Activated naive CD4-positive, alpha-beta T cell treated with Interleukin-2 at 50 U/mL for 16 hours (primary cell): Measurements from ENCODE around the gene ARMC8.

Source experiments
- DNase-seq: peaks from one replicate; pipeline ENCODE4 v3.0.0-alpha.2; 2020

ARMC8 gene

DNA sequence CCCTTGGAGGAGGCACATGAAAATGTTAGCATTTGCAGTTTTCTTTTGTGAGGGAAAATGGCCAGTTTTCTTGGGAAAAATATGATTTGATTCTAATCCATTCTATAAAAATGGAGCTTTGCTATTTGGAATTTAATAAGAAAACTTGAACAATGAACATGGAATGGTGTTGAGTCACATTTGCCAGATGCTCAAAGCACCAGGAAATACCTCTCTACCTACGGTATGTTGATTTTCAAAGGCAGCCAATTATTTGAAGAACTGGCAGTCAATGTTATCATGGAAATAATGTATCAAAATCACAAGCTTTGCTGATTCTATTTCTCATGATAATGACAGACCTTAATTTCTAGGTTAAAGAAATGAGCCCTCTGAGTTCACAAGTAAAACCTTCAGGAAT lies 127.7 kb downstream of the ARMC8 start:
- DNase-seq, result no peak

DNA sequence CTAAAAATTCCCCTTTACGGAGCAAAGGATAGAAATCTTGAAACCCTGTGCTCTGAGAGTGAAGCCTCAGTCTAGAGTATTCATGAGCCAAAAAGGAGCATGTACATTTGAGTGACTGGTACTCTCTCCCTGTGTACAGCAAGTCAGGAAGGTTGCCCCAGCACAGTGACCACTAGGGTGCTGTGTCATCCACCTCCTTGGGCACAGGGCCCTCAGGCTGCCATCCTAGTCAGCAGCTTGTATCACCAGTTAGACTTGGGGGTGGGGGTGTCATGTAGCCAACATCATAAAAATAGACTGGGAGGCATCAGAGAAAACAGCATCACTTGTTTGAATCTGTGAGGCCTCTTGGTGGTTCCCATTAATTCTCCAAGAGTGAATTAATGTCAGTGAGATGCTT lies 130.6 kb downstream of the ARMC8 start:
- DNase-seq, result no peak

DNA sequence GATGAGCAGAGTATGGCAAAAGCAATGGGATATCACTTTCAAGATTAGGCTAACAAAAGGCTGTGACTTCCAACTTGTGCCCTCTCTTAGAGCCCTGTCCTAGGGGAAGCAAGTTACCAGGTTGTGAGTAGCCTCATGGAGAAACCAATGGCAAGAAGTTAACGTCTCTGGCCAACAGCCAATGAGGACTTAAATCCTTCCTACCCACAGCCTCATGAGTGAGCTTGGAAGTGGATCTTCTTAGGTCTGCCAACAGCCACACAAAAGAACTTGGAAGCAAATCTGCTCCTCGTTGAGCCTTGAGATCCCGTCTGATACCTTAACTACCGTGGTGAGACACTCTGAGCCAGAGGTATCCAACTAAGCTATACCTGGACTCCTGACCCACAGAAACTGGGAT lies 136.9 kb downstream of the ARMC8 start:
- no peak for DNase-seq

DNA sequence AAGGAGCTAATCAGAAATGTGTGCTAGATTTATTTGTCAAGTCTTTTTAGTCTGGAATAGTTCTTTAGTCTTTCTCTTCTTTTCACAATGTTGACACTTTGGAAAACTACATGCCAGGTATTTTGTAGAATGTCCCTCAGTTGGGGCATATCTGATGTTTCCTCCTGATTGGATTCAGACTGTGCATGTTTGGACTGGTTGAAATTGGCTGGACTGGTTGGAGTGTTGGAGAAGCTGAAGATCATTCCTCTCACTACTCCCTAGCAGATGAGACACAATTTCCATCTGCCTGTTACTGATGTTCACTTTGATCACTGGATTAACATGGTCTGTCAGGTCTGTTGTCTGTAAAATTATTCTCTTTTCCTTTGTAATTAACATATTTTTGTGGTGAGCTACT lies 138.9 kb downstream of the ARMC8 start:
- DNase-seq, result no peak

DNA sequence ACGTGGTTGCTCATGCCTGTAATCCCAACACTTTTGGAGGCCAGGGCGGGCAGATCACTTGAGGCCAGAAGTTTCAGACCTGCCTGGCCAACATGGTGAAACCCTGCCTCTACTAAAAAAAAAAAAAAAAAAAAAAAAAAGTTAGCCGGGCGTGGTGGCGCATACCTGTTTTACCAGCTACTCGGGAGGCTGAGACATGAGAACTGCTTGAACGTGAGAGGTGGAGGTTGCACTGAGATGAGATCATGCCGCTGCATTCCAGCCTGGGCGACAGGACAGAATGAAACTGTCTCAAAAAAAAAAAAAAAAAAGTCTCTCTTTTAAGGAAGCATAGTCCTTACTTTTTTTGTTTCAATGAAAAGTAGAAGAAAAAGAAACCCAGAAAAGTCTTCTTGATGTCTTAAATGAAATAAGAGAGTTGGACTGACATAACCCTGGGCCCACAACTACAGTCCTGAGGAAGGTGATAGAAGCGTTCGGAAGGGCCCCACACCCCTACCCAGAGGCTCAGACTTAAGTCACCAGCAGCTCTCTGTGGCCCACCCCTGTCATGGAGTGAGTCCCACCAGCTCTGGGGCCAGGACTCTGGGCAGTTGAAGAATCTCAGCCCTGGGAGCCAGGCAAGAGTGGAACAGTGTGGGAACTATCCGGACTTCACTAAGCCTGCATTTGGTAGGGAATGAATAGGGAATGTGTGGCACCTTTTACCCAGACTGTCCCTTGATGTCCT lies 139.9 kb downstream of the ARMC8 start:
- DNase-seq, result no peak

DNA sequence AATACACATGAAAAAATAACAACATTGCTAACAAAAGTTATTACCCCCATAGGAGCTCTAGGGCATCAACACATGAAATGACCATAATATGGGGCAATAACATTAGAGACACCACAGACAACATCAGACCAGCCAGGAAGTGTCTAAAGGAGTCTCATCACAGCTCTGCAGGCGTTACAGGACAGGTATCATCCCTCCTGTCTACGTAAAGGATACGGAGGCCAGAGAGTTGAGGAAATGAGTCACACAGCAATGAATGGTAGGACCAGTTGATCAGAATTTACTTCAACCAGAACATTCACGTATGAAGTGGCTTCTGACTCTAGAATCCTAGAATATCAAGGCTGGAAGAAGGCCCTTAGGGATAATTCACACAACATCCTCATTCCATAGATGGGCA lies 140.7 kb downstream of the ARMC8 start:
- no peak for DNase-seq

DNA sequence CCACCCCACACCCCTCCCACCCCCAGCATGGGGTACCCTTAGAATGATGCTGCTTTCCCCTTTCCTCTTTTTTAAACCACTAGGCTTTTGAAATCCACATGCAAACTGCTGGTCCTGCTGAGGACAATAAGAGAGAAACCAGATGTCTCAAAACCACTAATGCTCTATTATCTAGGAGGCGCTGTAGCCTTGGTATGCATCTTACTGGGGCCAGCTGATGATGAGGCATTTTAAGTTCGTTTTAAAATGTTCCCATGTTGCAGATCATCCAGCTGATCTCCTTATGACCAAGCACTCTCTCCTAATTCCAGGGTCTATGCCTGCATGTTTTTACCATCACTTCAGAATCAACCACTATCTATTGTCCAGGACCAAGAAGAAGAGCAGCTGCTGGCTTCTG lies 141.2 kb downstream of the ARMC8 start:
- DNase-seq, result no peak

DNA sequence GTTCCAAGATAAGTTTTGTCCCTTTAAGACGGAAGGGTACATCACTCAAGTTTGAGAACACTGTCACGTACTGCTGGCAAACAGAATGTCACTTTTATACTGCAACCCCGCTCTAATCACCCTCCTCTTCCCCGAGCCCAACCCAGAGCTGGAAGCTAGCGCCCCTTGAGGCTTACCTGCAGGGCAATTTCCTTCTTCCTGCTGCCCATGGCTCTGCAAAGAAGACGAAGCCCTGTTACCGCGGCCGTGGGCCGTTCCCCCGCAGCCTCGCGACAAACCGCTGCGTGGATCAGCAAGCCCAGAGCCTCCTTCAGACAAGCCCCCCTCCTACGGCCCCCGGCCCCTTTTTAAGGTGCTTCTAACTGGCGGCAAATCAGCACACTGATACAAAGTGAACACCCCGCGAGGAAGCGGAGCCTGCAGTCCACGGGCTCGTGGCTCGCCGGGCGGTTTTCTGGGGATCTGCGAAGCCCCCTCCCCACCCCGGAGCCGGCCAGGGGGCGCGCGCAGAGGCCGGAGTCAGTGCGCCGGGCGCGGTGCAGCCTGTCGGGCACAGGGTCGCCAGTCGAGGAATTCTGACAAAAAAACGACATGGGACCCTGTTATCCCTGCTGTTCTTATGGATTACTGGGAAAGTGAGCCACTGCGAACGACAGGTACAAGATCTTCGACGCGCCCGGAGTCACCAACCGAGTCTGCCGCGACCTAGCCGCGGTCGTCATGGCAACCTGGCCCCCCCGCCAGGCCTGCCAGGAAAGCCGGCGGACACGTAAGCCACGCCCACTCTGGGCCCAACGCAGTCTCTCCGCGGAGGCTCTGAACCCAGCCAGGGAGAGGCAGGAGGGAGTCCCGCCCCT lies 142.3 kb downstream of the ARMC8 start, which contains the start of gene NME9:
Gene NME9 (minus strand): TSS at position 725 of the 857 bp plus-strand sequence. CDS start 516 bp downstream, at position 209.
- DNase-seq, result peak; percentile 88

DNA sequence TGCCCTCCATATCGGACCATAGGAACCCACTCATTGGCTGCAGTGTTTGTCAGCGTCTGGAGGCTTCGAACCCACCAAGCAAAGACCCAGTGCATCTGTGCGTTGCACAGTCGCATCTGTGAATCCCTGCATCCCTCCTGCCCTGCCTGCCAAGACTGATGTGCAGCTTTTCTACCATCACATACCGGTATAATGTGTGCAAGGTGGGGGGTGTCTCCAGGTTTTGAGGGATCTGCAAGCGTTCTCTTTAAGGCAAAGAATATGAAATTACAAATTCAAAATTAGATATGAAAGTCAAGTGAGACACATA lies 142.8 kb downstream of the ARMC8 start:
- DNase-seq, result no peak

DNA sequence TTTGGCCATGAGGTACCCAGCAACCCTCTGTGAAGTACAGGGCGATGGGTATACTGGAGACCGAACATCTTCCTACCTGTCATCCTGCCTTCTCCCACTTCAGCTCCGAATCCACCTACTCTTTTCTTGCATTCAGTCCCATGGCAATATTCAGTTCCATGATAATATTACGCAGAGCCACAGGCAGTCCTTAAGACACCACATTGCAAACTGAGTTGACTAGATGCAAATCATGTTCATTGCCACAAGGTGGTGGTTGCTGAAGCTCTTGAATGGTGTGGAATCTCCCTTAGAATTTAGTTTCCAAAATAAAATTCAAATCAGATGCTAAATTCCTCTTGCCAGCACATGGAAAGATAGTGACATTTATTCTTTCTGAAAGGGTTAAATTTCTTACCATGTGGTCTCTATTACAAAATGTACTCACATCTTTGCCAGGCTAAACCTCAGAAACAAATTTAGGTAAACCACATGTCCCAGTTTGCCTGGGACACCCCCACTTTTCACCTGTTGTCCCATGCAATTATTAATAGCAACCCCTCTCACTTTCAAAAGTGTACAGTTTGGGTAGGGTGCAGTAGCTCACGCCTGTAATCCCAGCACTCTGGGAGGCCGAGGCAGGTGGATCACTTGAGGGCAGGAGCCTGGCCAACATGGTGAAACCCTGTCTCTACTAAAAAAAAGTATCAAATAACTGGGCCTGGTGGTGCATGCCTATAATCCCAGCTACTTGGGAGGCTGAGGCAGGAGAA lies 144.2 kb downstream of the ARMC8 start:
- DNase-seq, result no peak

DNA sequence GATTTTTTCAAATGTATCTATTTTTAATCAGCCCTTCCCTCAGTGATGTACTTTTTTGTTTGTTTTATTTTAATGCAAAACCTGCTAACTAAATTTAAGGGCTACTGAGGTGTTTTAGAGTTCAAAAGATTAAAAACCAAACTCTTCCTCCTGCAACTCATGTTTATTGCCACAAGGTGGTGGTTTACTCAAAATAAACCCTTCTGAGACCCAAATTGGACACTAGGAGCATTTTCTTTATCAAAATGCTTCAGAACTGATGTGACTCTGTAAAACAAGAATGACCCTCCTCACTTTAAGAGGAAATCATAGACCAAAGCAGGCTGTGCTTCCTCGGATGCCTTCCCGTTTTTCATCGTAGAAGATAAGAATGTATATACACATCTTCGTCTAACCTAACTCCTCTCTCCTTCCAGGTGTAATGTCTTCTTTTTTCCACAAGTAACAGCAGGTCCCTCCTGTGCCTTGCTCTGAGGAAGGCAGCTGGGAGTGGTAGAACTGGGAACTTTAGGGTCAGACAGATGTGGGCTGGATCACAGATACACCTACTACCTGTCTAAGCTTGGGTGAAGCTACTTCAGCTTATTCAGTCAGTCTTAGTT lies 145.5 kb downstream of the ARMC8 start:
- no peak for DNase-seq

DNA sequence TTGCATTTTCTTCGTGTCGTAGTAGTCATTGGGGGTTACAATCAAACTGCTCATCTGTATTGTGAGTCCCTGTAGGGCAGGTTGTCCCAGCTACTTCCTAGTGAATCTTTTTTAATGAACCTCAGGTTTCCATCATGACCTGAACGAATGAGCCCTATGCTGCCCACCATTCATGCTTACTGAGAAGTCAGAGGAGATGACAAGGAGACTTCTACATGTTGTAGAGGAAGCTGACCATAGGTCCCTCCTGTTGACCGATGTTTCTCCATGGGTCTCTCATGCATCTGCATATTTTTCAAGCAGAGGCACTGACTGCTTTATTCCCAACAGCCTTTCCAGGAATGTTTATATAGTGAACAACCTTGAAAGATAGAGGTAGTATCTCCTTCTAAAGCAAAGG lies 147.5 kb downstream of the ARMC8 start:
- DNase-seq, result no peak

DNA sequence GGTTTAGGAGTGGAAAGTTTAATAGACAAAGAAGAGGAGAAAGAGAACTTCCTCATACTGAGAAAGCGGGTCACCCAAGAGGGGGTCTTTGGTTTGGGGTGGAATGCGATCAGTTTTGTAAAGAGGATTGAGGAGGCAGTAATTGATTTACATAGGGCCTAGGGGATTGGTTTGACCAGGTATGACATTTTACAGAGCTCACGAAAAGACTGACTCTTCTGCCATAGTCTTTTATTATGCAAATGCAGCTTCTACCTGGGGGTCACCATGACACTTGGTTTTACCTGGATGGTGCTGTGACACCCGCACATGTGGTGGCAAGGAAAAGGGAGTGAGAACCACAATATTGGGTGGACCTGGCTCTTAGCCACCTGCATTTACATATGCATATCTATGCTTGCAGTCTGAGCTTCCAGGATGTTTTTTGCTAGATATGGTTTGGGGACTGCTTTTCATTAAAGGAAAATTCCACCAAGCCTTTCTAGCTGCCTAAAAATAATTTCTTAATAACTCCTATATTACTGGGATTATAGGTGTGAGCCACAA lies 149.4 kb downstream of the ARMC8 start:
- no peak for DNase-seq

DNA sequence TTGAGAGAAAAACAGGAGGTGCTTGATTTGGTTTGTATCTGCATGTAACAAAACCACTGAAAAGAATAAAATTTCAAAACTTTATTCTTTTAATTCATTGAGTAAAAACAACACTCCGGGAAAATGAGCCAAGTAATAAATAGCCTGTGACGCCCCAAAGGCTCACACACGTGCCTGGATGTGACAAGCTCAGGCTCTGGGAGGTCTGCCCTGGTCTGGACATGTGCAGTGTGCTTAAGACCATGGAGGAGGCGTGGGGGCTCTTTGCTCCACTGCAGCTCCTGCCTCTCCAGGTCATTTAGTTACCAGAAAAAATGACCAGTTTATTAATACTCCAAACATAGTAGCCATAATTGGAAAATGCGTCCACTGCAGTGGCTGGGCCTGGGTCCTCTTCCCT lies 151.1 kb downstream of the ARMC8 start:
- DNase-seq, result no peak

DNA sequence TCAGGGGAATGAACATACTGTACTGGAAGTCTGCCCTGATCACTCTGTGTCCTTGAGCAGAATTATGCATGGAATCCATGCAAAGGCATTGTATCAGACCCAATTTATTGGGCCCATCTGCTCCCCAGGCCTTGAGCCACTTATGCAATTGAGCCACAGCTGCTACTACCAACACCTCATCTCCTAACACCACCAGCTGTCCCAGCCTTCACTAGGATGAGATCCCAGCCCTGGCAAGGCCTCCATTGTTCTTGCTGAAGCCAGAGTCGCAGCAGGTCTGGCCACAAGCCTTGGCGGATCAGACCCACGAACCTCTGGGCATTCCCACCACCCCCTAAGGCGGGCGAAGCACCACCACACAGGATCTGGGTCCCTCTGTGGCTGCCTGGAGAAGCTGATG lies 151.7 kb downstream of the ARMC8 start:
- DNase-seq, result no peak

DNA sequence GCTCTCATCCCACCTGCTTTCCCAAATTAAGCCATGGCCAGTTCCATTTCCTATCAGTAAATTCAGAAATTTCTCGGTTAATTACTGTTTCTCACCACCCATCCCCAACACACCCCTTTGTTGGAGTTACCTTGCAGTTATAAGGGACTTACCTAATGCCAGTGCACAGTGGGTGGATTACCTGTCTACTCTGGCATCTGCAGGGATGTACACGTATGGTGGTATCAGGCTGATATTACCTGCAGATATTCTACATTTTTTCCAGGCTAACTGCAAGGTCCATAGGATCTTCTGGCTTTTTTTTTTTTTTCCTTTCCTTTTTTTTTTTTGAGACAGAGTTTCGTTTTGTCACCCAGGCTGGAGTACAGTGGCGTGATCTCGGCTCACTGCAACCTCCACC lies 153.4 kb downstream of the ARMC8 start:
- DNase-seq, result no peak

DNA sequence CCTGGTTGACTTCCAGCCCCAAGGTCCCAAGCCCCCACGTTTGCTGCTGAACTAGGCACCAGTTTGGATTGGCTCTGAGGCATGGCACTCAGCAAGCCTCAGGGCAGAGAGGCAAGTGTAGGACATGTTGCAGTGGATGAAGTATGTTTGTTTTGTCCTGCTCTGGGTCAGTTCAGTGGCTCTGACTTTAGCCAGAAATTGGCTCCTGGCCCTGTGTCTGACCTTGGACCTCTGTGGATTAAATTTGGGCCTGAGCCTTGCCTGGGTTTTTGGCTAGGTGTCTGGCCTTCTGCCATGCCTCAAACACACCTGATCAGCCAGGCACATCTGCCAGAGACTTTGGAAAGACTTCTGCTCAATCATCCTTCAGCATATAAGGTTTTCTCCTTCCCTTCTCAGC lies 157.7 kb downstream of the ARMC8 start:
- DNase-seq, result no peak
